A549 treated with AZD9567 at 1 μM for 4 hours (cell line): ENCODE measurements around the gene CPNE9. TPM values are rescaled to one million over a fixed set of nuclear protein-coding genes. Genes with fewer than 3 reads are reported as not detected.

Source experiments
- total RNA-seq: library from RNA; stranded (reverse); fragments of 200-300 nt; extraction: Qiagen RNA extraction; gene quantifications from 5 replicates; pipeline ENCODE4 v1.2.3, GENCODE V29; 2022; ENCODE audit not compliant: insufficient read depth

CPNE9 gene, protein sequence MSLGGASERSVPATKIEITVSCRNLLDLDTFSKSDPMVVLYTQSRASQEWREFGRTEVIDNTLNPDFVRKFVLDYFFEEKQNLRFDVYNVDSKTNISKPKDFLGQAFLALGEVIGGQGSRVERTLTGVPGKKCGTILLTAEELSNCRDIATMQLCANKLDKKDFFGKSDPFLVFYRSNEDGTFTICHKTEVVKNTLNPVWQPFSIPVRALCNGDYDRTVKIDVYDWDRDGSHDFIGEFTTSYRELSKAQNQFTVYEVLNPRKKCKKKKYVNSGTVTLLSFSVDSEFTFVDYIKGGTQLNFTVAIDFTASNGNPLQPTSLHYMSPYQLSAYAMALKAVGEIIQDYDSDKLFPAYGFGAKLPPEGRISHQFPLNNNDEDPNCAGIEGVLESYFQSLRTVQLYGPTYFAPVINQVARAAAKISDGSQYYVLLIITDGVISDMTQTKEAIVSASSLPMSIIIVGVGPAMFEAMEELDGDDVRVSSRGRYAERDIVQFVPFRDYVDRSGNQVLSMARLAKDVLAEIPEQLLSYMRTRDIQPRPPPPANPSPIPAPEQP
- total RNA-seq: 0.18 to 0.31 TPM (median 0.21 TPM) in 4 of 5 replicates, not detected in the other

DNA sequence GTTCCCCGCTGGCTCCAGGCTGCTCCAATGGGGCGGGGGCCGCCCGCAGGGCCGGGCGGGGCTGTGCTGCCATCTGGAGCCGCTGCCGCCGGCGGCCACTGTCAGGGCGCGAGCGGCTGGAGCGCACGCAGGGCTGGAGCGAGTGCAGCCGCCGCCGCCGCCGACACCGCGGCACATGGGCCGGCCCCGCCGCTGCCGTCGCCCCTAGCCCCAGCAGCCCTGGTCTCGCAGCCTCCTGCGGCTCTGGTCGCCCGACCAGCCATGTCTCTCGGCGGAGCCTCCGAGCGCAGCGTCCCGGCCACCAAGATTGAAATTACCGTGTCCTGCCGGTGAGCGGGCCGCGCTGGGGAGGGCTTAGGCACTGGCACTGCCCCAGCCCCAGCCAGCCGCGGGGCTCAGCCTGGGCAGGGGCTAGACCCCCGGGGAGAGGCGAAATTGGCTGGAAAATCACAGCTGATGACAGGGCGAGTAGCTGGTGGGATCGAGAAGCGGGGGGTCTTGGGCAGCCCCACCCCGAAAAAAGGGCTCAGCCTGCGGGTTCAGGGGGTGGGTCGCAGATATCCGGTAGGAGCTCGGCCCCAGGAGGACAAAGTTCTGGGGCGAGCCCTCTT lies at the start of gene CPNE9:
TSS of gene CPNE9 (plus strand) at position 98 of the 611 bp plus-strand sequence. CDS start at position 262, 164 bp downstream.

DNA sequence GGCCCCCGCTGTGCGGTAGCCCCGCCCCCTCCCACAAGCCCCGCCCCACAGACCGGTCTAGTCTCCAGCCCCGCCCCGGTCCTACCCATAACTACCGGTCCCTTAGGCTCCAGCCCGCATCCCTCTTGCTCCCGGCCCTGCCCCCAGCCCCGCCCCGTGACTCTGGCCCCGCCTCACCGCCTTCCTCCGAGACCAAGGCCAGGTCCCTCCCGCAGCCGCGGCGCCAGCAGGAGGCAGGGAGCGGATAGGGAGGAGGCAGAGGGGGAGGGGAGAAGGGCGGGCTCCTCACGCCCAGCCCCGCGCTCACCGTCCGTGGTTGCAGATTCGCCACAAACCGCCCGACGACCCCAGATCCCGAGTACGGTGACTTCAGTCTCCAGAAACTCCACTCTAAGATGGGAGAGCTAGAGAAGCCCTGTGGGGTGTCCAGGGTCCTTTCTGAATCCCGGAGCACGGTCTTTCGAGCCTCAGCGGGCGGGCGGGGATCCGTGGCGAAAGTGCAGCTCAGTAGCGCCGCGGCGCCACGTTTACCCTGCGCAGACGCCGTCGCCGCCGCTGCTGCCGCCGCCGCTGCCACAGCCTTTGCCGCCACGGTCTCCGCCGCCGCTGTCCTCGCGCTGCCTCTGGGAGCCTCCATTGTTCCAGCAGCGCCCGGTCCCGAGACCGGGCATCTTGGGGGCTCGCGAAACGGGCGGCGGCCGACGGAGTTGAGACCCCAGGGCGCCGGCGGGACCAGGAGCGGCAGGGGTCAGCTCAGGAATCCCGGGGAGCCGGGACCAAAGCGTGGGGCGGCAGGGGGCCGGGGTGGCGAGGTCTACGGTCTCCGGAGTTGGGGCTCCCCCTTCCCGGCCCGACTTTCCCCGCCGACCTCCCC lies 27.8 kb downstream of the CPNE9 start, which contains the start of gene BRPF1:
TSS of gene BRPF1 (plus strand) at position 530 of the 874 bp plus-strand sequence. CDS start 2,406 bp downstream, outside the sequence.

DNA sequence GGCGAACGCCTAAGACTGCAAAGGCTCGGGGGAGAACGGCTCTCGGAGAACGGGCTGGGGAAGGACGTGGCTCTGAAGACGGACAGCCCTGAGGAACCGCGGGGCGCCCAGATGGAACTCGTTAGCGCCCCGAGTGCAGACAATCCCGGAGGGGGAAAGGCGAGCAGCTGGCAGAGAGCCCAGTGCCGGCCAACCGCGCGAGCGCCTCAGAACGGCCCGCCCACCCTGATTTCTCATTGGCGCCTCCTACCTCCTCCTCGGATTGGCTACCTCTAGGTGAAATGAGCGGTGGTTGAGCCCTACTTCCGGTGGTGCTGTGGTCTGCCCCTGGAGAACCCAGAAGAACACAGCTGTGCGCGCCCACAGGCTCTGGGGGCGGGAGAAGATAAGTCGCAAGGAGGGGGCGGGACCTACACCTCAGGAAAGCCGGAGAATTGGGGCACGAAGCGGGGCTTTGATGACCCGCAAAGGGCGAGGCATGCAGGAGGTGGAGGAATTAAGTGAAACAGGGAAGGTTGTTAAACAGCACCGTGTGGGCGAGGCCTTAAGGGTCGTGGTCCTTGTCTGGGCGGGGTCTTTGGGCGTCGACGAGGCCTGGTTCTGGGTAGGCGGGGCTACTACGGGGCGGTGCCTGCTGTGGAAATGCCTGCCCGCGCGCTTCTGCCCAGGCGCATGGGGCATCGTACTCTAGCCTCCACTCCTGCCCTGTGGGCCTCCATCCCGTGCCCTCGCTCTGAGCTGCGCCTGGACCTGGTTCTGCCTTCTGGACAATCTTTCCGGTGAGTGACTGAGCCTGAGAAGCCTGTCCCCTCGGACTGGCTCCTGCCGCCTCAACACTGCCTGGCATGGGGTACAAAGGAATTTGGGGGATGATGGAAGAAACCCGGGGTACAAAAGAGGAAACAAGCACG lies 46.3 kb downstream of the CPNE9 start, which contains the start of gene OGG1:
TSS of gene OGG1 (plus strand) at position 308 of the 911 bp plus-strand sequence. CDS start at position 643, 335 bp downstream.

DNA sequence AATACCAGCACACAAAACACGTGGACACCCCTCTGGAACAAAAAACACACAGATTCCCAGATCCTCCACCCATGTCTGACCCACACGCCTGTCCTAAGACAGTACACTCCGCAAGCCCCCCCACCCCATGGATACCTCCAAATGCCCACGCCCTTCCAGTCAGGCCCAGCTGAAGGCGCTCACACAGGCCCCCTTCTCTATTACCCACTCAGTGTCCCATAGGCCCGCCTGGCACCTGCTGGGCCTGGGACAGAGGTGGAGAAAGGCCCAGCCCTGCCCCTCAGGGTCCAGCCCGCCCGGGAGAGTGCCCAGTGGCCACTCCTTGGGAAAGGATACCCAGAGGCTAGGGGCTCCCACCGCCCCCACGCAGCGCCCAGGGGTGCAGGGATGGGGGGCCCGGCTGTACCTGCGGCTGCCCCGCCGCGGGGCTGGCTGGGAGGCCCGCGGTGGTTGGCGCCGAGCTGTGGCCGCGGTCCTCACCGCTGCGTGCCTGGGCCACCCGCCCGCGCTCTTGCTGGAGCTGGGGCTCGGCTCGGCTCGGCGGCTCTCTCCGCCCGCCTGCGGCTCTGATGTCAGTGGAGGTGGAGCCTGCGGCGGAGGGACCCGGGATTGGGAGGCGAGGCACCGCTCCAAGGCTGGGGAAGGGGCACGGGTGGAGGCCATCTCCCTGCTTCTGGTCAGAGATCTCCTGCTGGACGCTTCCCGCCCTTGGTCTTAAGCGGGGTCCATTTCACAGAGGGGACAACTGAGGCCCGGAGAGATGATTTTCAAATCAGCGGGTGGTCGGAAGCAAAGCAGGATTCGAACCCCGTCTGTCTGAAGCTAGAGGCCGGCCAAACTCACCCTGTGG lies 66.0 kb downstream of the CPNE9 start, which contains the start of gene CAMK1:
TSS of gene CAMK1 (minus strand) at position 522 of the 850 bp plus-strand sequence. CDS start 2,198 bp downstream, outside the sequence.

Other genes with a start within 250 kb of the CPNE9 start
- 0.03 to 0.07 TPM (median 0.04 TPM) in 4 of 5 replicates, not detected in the other for gene LHFPL4, start 150.0 kb upstream of the CPNE9 start, total RNA-seq
- gene MTMR14, start 54.3 kb upstream of the CPNE9 start, total RNA-seq: 24.9 to 31.7 TPM (median 29.9 TPM) in 5 replicates
- 17.8 to 20.9 TPM (median 20.0 TPM) in 5 replicates for gene BRPF1, start 27.9 kb downstream of the CPNE9 start, total RNA-seq
- gene OGG1, start 46.1 kb downstream of the CPNE9 start, total RNA-seq: 14.7 to 17.9 TPM (median 16.8 TPM) in 5 replicates
- 13.6 to 16.8 TPM (median 16.2 TPM) in 5 replicates for gene CAMK1, start 66.1 kb downstream of the CPNE9 start, total RNA-seq
- 49.0 to 59.0 TPM (median 57.7 TPM) in 5 replicates for gene TADA3, start 88.6 kb downstream of the CPNE9 start, total RNA-seq
- gene ARPC4, start 89.2 kb downstream of the CPNE9 start, total RNA-seq: 144 to 268 TPM (median 150 TPM) in 5 replicates
- gene TTLL3, start 106.4 kb downstream of the CPNE9 start, total RNA-seq: 6.9 to 10.0 TPM (median 7.9 TPM) in 5 replicates
- 45.8 to 59.7 TPM (median 56.7 TPM) in 5 replicates for gene RPUSD3, start 140.2 kb downstream of the CPNE9 start, total RNA-seq
- 30.4 to 45.5 TPM (median 37.8 TPM) in 5 replicates for gene CIDEC, start 176.4 kb downstream of the CPNE9 start, total RNA-seq
- 62.9 to 86.9 TPM (median 83.6 TPM) in 5 replicates for gene JAGN1, start 186.8 kb downstream of the CPNE9 start, total RNA-seq
- 0.98 to 1.3 TPM (median 1.2 TPM) in 4 of 5 replicates, not detected in the other for gene IL17RE, start 199.0 kb downstream of the CPNE9 start, total RNA-seq
- 22.3 to 27.2 TPM (median 22.6 TPM) in 5 replicates for gene IL17RC, start 213.3 kb downstream of the CPNE9 start, total RNA-seq
- gene CRELD1, start 230.0 kb downstream of the CPNE9 start, total RNA-seq: 11.5 to 14.6 TPM (median 12.6 TPM) in 5 replicates
- 0.51 to 1.7 TPM (median 1.6 TPM) in 5 replicates for gene PRRT3, start 248.6 kb downstream of the CPNE9 start, total RNA-seq